Omental fat pad (tissue), 4 donors: Measurements from ENCODE around the gene RNASE9. TPM values are rescaled to one million over a fixed set of nuclear protein-coding genes. Genes with fewer than 3 reads are reported as not detected.
"Not testable (repeated sequence)": the region's sequence is repeated elsewhere in the genome, so short reads cannot be mapped to it uniquely, and the experiment has no call there.

Source experiments
- ATAC-seq: fragments of 150-250 bp; one replicate; pipeline ENCODE4 v1.9.1; 2016; ENCODE audit warnings: mild to moderate bottlenecking, moderate library complexity; ENCODE audit not compliant: low FRiP score
- DNase-seq: peaks from one replicate; pipeline ENCODE4 v3.0.0-alpha.2; 2019; ENCODE audit warnings: low spot score
- total RNA-seq, 4 donors: library from RNA; depleted of rRNA; stranded (reverse); fragments of >200 nt; gene quantifications; one replicate each; pipeline ENCODE4 v1.1.0, GENCODE V29; 2016
- TF ChIP-seq, protein P1 (sequence below), 3 donors: fragments of 450-650 bp; IDR thresholded peaks; one replicate each; pipeline ENCODE4 v1.5.1; 2016 to 2017; ENCODE audit warnings: antibody characterized with exemption in 3 of 3, mild to moderate bottlenecking in 3 of 3, moderate library complexity in 2 of 3

RNASE9 gene
- total RNA-seq, 4 donors from 2014 or later: not detected

DNA sequence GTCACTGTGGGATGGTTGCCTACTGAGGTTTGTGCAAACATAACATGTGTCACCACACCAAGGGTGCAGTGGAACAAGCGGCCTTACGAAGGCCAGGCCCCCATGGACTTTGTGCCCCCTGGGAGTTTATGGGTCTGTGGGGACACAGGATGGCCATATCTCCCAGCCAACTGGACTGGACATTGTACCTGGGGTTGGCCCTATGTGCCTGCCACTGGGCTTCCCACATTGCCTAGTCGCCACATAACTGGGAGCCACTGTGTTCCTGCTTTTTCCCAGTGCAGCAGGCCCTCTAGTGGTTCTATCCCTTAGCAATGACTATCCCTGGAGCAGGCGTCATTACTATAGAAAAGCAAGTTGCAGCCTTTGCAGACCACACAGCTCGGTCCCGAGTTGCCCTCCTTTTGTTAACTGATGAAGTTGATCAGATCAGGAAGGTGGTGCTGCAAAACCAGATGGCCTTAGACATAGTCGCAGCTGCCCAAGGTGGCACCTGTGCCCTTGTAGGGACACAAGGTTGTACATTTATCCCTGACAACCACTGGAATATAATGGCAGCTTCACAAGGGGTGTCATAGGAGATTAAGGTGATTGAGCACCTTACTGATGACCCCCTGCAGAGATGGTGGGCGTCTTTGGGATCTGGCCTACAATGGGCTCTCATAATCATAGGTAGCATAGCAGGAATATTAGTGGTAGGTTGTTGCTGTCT, 45.5 kb upstream of the RNASE9 start:
- no peak for ATAC-seq

DNA sequence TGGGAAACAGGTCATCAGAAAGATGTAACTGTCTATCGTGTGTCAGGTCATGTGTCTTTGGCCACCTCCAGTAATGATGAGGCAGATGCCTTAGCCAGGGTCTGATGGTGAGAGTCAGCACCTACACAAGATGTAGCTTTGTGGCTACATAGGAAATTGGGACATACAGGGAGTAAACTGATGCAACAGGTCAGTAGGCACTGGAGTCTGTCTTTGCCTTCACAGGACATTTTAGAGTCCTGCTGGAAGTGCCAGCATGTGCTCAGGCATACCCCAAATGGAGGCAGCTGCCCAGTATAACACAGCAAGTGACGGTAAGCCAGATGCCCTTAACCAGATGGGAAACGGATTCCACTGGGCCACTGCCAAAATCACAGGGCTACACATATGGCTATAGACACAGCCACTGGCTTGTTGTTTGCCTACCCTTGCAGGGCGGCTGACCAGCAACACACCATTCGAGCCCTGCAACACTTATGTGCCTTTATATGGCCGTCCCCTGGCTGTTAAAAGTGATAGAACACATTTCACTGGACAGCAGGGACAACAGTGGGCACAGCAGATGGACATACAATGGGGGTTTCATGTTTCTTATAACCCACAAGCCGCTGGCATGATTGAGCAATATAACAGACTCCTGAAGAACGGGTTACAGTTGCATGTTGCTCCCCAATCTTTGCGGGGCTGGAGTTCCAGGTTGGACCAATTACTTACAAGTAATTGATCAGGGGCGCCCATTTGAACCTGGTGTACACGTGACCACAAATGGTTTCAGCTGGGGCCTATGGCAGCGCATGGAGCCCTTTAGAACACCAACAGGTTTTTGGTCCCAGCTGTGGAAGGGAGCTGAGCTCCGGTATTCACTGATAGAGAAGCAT, 43.2 kb upstream of the RNASE9 start:
- ATAC-seq (no peak), DNase-seq (no peak)
- TF ChIP-seq, protein P1, sequence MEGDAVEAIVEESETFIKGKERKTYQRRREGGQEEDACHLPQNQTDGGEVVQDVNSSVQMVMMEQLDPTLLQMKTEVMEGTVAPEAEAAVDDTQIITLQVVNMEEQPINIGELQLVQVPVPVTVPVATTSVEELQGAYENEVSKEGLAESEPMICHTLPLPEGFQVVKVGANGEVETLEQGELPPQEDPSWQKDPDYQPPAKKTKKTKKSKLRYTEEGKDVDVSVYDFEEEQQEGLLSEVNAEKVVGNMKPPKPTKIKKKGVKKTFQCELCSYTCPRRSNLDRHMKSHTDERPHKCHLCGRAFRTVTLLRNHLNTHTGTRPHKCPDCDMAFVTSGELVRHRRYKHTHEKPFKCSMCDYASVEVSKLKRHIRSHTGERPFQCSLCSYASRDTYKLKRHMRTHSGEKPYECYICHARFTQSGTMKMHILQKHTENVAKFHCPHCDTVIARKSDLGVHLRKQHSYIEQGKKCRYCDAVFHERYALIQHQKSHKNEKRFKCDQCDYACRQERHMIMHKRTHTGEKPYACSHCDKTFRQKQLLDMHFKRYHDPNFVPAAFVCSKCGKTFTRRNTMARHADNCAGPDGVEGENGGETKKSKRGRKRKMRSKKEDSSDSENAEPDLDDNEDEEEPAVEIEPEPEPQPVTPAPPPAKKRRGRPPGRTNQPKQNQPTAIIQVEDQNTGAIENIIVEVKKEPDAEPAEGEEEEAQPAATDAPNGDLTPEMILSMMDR (IDR thresholded peaks at IDR 0.05): no peak

More for the DNA sequence above, 45.5 kb upstream of the RNASE9 start:
- TF ChIP-seq, protein P1 (IDR thresholded peaks at IDR 0.05): no peak
- no peak for DNase-seq

DNA sequence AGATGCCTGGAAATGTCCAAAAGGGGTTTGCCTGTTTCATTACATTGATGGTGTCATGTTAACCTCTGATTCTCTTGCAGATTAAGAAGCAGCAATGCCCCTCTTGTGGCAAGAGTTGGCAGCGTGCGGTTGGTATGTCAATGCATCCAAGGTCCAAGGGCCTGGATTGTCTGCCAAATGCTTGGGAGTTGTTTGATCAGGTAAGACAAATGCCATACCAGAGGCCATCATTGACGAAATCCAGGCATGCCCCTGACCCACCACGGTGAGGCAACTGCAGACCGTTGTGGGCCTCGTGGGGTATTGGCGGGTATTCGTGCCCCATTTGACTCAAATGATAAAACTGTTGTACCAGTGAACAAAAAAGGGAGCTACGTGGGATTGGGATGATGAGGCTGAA, 41.7 kb upstream of the RNASE9 start:
- no peak for DNase-seq
- ATAC-seq: no peak
- TF ChIP-seq, protein P1 (IDR thresholded peaks at IDR 0.05): no peak

DNA sequence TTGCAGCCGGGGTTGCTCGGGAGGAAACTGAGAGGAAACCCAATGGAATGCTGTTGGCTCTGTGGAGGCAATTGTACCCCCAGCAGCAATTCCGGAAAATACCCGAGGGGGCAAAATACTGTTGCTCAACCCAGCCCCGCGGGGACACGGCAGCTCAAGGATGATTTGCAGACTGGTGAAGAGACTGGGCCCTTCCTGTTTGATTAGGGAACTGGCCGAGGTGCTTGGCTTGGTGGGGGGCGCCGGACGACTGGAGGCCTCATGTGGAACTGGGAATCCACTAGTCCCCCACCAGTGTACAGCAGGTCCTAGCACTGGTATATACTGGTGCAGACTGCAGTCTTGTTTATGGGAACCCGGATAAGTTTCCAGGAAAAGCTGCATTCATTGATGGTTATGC, 40.7 kb upstream of the RNASE9 start:
- DNase-seq (no peak), ATAC-seq (no peak)
- TF ChIP-seq, protein P1 (IDR thresholded peaks at IDR 0.05): no peak

DNA sequence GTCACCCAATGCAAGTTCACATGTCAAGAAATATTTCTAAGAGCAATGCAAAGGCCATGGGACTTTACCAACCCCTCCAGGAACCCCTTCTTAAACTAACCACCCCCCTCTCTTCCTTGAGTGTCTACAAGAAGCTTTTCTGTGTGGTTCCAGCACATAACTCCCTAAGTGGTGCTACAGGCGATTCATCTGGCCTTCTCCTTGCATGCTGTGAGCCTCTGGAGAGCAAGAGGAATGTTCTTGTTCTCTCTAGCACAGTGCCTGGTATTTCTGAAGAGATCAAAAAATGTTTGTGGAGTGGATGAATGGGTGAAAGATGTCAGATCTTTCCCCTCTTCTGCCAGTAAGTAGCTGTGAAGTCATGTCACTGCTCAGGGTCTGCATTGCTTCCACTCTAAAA, 36.3 kb upstream of the RNASE9 start:
- DNase-seq: no peak
- TF ChIP-seq, protein P1 (IDR thresholded peaks at IDR 0.05): no peak

DNA sequence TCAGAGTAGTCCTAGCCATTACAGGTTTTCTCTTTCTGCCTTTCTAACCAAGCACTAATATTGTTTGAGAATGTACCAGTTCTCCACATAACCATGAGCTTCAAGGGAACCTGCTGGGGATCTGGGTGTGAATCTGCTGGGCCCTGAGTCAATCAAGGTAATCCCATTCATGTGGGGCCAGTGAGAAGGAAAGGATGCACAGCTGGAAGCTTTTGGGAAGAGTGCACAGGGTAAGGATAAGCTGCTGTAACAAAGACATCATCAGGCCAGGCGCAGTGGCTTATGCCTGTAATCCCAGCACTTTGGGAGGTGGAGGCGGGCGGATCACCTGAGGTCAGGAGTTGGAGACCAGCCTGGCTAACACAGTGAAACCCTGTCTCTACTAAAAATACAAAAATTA, 34.9 kb upstream of the RNASE9 start:
- ATAC-seq, DNase-seq: not testable (repeated sequence)

More for the DNA sequence above, 36.3 kb upstream of the RNASE9 start:
- no peak for ATAC-seq

DNA sequence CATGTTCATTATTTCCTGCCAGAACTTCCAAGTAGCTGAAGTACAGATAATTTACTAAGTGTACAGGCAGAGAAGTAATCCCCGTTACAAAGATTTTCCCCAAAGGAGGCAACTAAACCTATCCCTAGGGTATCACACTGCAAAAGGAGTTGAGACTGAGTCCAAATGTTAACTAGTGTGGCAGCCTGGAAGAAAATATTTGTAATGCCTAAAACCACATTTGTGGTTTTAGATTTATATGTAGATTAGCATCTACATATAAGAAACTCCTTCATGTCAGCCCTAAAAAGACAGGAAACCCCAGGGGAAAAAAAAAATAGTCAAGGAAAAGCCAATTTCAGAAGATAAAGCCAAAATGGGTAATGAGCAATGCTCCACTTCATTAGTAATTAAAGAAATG, 31.7 kb upstream of the RNASE9 start:
- ATAC-seq (no peak), DNase-seq (no peak)
- TF ChIP-seq, protein P1 (IDR thresholded peaks at IDR 0.05): no peak
